Dedifferentiated amniotic fluid mesenchymal stem cell (primary cell): ENCODE measurements around the gene NKD1.

Experiments used
- DNase-seq: peaks from one replicate; pipeline ENCODE4 v3.0.0-alpha.2; 2016; ENCODE audit errors: extremely low spot score

The NKD1 gene

DNA sequence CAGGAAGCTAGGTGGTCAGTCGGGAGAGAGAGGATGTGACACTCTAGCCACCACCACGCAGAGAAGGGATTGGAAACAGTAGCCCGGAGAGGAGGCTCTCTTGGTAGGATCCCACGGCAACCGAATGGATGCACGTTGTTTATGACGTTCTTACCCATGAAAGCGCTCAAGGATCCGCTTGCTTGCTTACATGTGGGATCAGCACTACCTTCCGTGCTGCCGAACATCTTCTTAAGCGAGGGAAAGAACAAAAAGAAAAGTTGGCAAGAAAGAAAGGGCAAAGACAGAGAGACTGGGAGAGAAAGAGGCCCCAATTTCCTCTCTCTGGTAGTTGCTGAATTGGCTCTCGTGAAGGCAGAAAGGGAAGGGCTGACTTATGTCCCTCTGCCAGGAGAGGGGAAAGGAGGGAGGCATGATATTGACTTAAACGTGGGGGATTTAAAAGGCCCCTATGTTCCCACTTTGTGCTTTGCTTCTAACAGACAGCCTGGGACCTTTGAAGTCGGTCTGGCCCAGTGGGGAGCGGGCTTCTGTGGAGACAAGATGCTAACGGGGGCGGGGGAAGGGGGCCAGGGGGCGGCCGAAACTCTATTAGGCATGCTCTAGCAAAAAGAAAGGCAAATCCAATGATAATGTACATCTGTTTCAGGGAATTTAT lies 97.5 kb downstream of the NKD1 start:
- no peak for DNase-seq

DNA sequence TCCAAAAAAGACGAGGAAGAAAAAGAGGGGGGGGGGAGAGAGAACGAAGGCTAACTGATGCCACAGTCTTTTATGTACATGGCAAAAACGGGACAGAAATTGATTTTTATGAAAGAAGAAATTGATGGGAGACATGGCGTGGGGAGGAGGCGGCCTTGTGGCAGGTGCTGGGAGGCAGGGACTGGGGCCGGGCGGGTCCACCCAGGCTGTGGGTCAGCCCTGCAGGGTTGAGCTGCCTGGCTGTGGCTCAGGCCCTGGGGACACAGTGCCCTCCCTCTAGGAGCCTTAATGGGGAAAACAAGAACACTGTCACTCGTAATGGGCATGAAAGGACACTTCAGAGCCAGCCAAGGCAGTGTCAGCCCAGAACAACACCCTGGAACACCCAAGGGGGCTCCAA lies 98.1 kb downstream of the NKD1 start:
- DNase-seq: no peak

DNA sequence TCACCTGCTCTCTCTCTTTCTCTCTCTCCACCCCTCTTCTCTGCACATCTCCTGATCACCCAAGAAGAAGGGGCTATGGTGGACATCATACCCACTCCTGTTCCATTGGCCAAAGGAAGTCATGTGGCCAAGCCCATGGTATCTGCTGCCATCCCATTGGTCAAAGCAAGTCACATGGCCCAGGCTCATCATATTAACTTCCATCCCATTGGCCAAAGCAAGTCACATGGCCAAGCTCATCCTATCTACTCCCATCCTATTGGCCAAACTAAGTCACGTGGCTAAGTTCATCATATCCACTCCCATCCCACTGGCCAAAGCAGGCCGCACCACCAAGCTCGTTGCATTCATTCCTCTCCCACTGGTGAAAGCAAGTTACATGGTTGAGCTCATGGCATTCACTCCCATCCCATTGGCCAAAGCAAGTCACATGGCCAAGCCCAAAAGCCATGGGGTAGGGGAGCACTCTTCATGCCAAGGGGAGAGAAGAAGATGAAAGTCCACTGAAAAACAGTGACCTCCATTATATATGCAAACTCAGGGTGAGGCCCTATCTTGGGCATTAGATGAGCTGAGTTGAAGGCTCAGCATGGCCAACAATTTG lies 103.7 kb downstream of the NKD1 start:
- no peak for DNase-seq

GRCh38 chr16:50652836-50653425 lies 104.7 kb downstream of the NKD1 start:
- DNase-seq: no peak

GRCh38 chr16:50653633-50654519 lies 105.7 kb downstream of the NKD1 start:
- DNase-seq: no peak

DNA sequence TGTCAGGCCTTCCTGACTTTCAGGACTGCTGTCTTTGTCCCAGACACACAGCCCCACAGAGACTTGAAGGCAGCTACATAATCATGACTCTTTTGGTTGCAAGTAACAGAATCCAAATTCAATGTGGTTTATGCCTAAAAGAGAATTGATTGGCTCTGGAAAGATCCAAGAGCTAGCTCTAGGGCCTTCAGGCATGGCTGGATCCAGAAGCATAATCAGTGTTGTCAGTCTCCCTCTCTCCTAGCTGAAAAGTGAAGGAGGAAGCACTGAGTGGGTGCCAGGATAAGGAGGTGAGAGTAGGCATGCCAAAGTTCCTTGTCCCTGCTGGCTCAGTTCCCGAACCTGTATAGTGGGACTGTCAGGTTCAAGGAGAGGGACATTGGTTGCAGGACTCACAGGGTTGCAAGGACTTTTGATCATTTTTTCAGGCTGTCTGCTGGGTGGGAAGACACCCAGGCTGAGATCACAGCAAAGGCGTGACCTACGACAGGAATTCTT lies 107.4 kb downstream of the NKD1 start:
- no peak for DNase-seq

- DNase-seq: no peak
Observed at GRCh38 chr16:50657241-50657640, 109.0 kb downstream of the NKD1 start.

DNA sequence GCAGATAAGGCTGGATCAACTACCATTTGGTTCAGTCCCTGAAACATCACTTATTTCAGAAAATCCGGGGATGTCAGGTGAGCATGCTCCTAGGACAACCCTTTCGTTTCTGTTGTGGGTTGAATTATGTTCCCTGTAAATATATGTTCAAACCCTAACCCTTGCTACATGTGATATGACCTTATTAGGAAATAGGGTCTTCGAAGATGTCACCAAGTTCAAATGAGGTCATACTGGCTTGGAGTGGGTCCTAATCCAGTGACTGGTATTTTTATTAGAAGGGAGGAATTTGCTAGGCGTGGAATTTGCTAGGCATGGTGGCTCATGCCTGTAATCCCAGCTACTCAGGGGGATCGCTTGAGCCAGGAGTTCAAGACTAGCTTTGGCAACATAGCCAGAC lies 111.6 kb downstream of the NKD1 start:
- no peak for DNase-seq

DNA sequence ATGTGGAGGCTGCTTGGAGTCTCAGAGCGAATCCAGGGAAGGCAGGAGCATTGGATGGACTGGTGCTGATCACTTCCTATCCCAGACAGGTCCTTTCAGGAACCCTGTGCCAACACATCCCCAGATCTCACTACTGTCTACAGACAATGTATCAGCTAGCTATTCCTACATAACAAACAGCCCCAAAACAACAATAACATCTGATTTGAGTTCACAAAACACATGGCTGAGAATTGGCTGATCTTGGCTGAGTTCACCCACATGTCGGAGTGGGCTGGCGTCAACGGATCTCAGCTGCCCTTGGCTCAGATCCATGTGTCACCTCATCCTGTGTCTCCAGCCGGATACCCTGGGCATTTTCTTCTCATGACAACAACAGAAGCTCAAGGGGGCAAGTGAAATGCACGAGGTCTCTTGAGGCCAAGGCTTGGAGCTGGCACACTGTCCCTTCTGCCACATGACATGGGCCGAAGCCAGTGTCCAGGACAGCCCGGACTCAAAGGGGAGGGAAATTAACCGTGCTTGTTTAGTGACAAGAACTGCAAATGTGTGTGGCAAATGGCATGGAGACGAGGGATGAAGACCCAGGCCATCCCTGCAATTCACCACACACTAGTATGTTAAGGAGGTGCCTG lies 114.2 kb downstream of the NKD1 start:
- no peak for DNase-seq

DNA sequence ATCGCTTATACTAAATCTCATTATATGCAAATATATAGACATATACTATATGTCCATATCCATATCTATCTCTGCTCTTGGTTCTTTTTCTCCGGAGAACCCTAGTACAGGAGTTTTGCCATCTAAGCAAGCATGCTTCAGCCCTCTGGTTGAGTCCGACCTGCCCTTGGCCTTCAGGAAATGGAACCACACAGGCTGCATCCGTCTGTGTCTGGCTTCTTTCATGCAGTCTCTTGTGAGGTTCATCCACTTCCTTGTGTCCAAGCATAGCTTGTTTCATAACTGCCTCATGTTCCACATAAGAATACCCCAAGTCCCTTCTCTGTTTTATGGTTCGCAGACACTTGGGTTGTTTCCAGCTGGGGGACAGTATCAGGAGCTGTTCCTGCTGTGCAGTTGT lies 116.1 kb downstream of the NKD1 start:
- no peak for DNase-seq

GRCh38 chr16:50665128-50665878 lies 117.1 kb downstream of the NKD1 start:
- peak; percentile 73 for DNase-seq

- no peak for DNase-seq
Observed at GRCh38 chr16:50666658-50667496, 118.7 kb downstream of the NKD1 start.

DNA sequence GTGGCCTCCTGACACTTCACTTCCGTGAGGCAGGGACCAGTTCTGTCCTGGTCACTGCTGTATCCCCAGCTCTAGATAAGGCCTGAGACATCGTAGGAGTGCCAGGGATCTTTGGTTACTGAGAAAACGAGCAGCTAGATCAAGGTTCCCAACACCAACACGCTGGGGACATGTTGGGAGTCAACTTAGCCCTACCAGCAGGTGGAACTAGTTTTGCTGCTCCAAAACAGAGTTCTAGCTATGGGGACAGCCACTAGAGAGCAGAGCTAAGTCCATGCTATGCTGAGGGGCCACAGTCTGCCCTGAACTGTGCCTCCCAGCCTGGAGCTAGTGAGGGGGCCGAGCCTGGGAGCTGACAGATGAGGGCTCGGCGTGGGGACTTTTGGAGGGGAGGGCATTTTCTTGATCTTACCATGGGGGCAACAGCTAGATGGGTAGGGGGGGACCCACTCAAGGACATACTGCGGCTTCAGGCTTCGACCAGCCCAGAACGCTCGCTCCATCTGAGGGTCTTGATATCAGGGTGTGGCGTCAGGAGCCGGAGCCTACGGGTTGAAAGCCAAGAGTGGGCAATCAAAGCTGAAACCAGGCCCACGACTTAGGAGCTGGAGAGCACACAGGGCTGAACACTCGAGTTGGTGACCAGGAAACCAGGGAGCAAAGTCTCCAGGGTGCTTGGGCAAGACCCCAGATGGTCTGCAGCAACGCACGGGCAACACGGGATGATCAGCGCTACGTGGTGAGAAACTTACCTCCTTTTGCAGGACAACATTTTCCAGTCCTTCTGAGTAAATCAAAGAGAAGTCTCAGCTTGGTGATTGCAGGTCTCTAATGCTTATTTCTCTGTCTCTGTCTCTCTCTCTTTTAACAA lies 119.5 kb downstream of the NKD1 start:
- no peak for DNase-seq

DNA sequence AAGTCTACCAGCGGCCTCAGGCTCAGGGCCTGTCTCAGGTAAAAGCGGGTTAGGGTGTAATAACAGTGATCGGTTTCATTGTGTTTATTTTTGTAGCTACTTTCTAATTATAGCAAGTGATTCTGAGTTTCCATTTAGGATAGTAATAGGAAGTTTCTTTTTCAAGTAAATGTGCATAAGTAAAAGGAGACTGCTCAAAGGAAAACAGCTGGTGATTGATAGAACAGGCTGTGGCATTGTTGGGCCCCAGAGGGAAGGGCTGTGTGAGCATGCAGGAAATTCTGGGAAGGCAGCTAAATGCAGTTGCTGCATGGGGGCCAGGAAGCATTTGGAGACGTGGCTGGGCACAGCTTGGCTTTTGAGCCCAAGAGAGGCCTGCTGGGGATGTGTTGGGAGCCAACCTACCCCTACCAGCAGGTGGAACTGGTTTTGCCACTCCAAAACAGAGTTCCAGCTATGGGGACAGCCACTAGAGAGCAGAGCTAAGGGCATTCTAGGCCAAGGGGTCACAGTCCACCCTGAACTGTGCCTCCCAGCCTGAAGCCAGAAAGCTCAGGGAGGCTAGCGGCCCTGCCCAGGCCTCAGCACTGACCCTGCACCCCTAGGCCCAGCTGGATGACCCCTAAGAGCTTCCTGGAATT lies 120.3 kb downstream of the NKD1 start:
- no peak for DNase-seq

- DNase-seq: no peak
Observed at GRCh38 chr16:50669741-50670140, 121.5 kb downstream of the NKD1 start.

DNA sequence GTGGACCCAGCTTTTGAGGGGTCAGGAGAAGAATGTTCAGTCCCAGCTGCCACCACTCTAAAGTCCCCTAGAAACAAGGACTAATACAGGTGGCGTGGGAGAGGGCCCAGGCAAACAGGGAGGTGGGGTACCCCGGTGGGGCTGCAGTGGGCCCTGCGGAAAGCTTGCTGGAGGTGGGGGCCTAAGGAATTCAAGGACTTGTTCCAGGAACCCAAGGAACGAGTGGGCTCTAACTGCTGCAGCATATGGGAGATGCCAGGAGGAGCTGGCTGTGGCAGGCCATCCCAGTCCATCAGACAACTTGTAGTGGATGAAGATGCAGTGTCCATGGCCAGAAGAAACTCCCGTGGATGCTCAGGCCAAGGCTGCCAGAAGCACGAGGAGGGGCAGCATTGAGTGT lies 122.3 kb downstream of the NKD1 start:
- no peak for DNase-seq

DNA sequence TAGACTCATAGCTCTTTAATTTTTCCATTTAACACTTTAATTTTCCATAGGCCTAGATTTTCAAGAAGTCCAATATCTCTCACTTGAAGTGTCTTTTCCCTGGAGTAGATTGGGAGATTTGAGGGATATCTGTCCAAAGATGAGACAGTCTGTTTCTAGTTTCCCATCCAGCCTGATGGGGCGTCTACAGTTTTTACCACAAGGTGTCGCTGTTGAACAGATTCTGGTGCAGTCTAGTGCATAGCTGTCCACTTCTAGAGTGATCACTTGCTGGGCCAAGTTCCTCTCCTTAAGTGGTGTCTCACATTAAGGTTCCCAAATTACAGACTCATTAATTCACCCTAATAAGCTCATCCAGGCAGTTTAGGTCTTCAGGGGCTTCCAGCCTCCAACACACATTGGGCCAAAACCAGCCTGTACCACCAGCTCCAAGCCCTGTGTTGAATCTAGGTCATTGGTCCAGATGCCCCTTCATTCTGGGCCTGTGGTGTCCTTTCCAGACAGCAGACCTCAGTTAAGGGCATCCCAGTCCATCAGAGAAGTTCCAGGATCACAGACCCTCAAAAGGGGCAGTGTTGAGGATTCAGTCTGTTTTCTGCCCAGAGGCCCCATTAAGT lies 123.6 kb downstream of the NKD1 start:
- no peak for DNase-seq
